ENCODE results near the gene NAPG. TPM values are rescaled to one million over a fixed set of nuclear protein-coding genes. Genes with fewer than 3 reads are reported as not detected.

Gene NAPG
- total RNA-seq, 8 experiments from 2014 or later = 31.9 to 67.9 (median 52.1) TPM

Other genes with a start within 250 kb of the NAPG start
- 100 to 1,000 TPM in 3 of 8 experiments, 10 to 100 TPM in 2, 1 to 10 TPM in 3; 5.5 to 304 (median 25.6) TPM for gene APCDD1, start 71.4 kb upstream of the NAPG start, total RNA-seq

Measured in motor neuron (in vitro differentiated cells).